Spinal cord (tissue), 10 donors: ENCODE data around the gene CRYBB2. TPM values are rescaled to one million over a fixed set of nuclear protein-coding genes. Genes with fewer than 3 reads are reported as not detected.

Experiments
- DNase-seq, 6 donors: peaks; one replicate each; pipeline versions ENCODE4 v3.0.0 to v3.0.0-alpha.2; 2013 to 2015; ENCODE audit warnings: low spot score in 6 of 6, low read depth in 4 of 6
- H3K27ac ChIP-seq: one replicate; pipeline ENCODE4 v1.5.1; 2013; ENCODE audit warnings: low read depth, low read length, control low read depth
- H3K27me3 ChIP-seq: one replicate; pipeline ENCODE4 v1.6.1; 2013; ENCODE audit warnings: low read length; ENCODE audit not compliant: control insufficient read depth, insufficient read depth
- H3K36me3 ChIP-seq: one replicate; pipeline ENCODE4 v1.6.1; 2013; ENCODE audit warnings: low read length; ENCODE audit not compliant: control insufficient read depth, insufficient read depth
- H3K4me1 ChIP-seq: one replicate; pipeline ENCODE4 v1.6.1; 2013; ENCODE audit warnings: low read length; ENCODE audit not compliant: control insufficient read depth, insufficient read depth
- H3K4me3 ChIP-seq: one replicate; pipeline ENCODE4 v1.5.1; 2013; ENCODE audit warnings: low read depth, low read length, control low read depth
- H3K9me3 ChIP-seq: one replicate; pipeline ENCODE4 v1.6.1; 2013; ENCODE audit warnings: low read length; ENCODE audit not compliant: control insufficient read depth, insufficient read depth
- WGBS: methylation state at CpG from one replicate; pipeline ENCODE4 v1.1.5; 2013; ENCODE audit warnings: missing lambda C conversion rate; ENCODE audit not compliant: insufficient coverage; 5-methylcytosine and 5-hydroxymethylcytosine counted together
- polyA plus RNA-seq, 2 donors: library from polyadenylated mRNA; unstranded; fragments of 120-200 nt; gene quantifications; one replicate each; pipeline ENCODE4 v1.2.1, GENCODE V29; 2013; ENCODE audit not compliant: insufficient read length in 2 of 2
- total RNA-seq, 2 donors: library from RNA; depleted of rRNA in 1 of 2; stranded (reverse); fragments of 120-200 nt in 1 of 2; fragments of >200 nt in 1 of 2; gene quantifications; one replicate each; pipeline versions ENCODE4 v1.2.3 to v1.2.4, GENCODE V29; 2013 to 2014
- donor health status: healthy.

CRYBB2 gene
- total and polyA plus RNA-seq, 4 donors: 0.77 to 1.4 (median 0.93) TPM; not detected in 1

DNA sequence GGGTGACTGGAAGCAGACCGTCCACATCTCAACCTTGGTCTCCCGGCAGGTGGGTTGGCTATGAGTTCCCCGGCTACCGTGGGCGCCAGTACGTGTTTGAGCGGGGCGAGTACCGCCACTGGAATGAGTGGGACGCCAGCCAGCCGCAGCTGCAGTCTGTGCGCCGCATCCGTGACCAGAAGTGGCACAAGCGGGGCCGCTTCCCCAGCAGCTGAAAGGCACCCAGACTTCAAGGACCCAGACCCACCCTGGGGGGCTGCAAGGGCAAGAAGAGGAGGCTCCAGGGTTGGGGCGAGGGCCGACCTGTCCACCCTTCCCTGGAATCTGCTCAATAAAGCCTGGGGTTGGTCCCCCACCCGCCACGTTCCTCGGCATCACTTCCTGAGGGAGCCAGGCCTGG, 12.4 kb upstream of the CRYBB2 start:
- Histone ChIP-seq H3K27ac (no peak overlapping the region), H3K27me3 (no peaks in the 10 kb centered on the region), H3K9me3 (no peaks in the 10 kb centered on the region), H3K4me1 (peaks cover 4% of the 10 kb centered on the region), H3K4me3 (no peak overlapping the region), H3K36me3 (no peaks in the 10 kb centered on the region)
- no peak for DNase-seq
- 92% methylated on average over 20 of the region's 21 CpGs for WGBS

DNA sequence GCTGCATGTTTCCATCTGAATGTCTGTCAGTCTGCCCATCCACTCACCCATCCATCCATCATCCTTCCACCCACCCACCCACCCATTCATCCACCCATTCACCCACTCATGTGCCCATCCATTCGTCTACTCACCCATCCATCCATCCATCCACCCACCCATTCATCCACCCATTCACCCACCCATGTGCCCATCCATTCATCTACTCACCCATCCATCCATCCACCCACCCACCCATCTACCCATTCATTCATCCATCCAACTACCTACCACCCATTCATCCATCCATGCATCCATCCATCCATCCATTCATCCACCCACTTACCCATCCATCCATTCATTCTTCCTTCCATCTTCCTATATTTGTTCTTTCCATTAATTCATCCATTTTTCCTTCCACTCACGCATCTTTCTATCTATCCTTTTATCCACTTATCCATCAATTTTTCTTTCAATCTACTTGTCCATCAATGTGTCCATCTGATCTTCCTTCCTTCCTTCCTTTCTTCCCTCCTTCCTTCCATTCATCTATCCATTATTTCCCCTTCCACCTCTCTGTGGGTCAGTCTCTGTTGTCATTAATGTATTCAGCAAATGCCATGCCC, 11.8 kb upstream of the CRYBB2 start:
- Histone ChIP-seq H3K27me3 (no peaks in the 10 kb centered on the region), H3K36me3 (no peaks in the 10 kb centered on the region), H3K4me3 (no peak overlapping the region), H3K4me1 (no peaks in the 10 kb centered on the region), H3K27ac (no peak overlapping the region), H3K9me3 (no peaks in the 10 kb centered on the region)
- no peak for DNase-seq
- whole genome bisulfite sequencing: 88% methylated on average over 1 of the region's 2 CpGs

DNA sequence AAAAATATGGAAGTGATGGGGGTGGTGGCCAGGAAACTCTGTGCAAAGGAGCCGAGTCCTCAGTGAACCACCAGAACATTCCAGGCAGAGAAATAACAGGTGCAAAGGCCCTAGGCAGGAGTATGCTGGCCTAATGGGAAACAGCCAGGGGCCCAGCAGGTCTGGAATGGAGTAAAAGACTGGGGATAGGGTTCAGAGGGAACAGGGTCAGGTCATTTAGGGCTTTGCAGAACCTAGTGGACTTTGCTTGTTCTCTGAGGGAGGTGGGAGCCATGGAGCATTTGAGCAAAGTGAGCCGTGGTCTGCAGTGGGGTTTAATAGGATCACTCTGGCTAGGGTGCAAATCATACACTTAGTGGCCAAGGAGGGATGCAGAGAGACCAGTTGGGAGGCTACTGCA, 11.1 kb upstream of the CRYBB2 start:
- 88% methylated on average over 1 of the region's 2 CpGs for WGBS
- no peaks in the 10 kb centered on the region for H3K9me3 ChIP-seq
- no peak overlapping the region for H3K4me3 ChIP-seq

DNA sequence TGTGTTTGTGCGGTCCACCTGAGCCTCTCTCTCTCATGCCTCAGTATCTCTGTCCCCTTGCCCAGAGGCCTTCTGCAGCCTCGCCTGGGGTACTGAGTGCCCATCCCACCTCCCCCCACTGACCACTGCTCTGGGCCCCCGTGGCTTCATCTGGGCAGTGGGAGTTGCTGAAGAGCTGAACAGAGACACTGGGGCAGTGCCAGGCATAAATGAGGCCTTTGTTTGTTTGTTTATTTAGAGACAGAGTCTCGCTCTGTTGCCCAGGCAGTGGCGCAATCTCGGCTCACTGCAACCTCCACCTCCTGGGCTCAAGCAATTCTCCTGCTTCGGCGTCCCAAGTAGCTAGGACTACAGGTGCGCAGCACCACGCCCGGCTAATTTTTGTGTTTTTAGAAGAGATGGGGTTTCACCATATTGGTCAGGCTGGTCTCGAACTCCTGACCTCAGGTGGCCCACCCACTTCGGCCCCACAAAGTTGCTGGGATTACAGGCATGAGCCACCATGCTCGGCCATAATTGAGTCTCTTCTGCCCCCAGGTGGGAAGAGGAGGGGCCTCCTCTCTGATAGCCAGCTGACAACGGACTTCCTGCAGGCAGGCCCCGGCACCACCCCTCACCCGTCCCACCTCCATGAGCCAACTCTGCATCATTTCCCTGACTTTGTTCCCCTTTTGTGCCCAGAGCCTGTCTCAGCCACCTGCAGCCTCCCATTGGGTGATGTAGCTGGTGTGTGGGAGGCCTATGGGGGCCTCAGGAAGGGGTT, 10.5 kb upstream of the CRYBB2 start:
- Histone ChIP-seq H3K27ac (no peak overlapping the region), H3K4me3 (no peak overlapping the region), H3K4me1 (no peaks in the 10 kb centered on the region), H3K9me3 (no peaks in the 10 kb centered on the region), H3K27me3 (no peaks in the 10 kb centered on the region), H3K36me3 (no peaks in the 10 kb centered on the region)
- DNase-seq: no peak
- WGBS: 88% methylated on average over 9 of the region's 17 CpGs

More for the DNA sequence above, 11.1 kb upstream of the CRYBB2 start:
- H3K36me3 ChIP-seq: no peaks in the 10 kb centered on the region
- no peak for DNase-seq
- no peaks in the 10 kb centered on the region for H3K4me1 ChIP-seq
- H3K27ac ChIP-seq: no peak overlapping the region
- no peaks in the 10 kb centered on the region for H3K27me3 ChIP-seq

- H3K4me1 ChIP-seq: no peaks in the 10 kb centered on the region
- no peaks in the 10 kb centered on the region for H3K27me3 ChIP-seq
- H3K4me3 ChIP-seq: no peak overlapping the region
- H3K36me3 ChIP-seq: no peaks in the 10 kb centered on the region
- no peak for DNase-seq
- H3K9me3 ChIP-seq: no peaks in the 10 kb centered on the region
- WGBS: 88% methylated on average over 3 of the region's 3 CpGs
- H3K27ac ChIP-seq: no peak overlapping the region
Measured at GRCh38 chr22:25210793-25211192, 8.6 kb upstream of the CRYBB2 start.

DNA sequence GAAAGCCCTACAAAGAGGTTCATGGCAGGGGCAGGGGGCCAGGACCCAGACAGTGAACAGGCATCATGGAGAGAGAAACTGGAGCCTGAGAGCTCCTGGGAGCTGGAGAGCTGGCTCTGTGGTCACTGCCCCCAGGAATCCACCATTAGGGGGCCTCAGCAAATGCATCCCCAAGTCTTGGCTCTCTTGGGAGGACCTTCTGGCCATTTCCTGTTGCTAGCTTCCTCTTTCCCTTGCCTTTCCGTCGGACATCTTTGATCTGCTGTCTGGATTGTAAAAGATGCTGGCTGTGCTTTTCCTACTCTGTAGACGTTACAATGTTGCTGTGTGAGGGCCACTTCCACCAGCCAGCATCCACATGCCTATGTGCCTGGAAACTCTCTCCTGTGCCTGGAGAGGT, 7.1 kb upstream of the CRYBB2 start:
- H3K36me3 ChIP-seq: no peaks in the 10 kb centered on the region
- no peaks in the 10 kb centered on the region for H3K27me3 ChIP-seq
- WGBS: no CpG with 5 or more reads among the region's 3 CpGs
- no peak overlapping the region for H3K27ac ChIP-seq
- DNase-seq: no peak
- H3K4me1 ChIP-seq: no peaks in the 10 kb centered on the region
- H3K4me3 ChIP-seq: no peak overlapping the region
- no peaks in the 10 kb centered on the region for H3K9me3 ChIP-seq

GRCh38 chr22:25213221-25213620, 6.2 kb upstream of the CRYBB2 start:
- Histone ChIP-seq H3K4me3 (no peak overlapping the region), H3K27me3 (no peaks in the 10 kb centered on the region), H3K9me3 (no peaks in the 10 kb centered on the region), H3K36me3 (no peaks in the 10 kb centered on the region), H3K27ac (no peak overlapping the region), H3K4me1 (no peaks in the 10 kb centered on the region)
- no peak for DNase-seq
- 90% methylated on average over 2 of the region's 3 CpGs for WGBS

DNA sequence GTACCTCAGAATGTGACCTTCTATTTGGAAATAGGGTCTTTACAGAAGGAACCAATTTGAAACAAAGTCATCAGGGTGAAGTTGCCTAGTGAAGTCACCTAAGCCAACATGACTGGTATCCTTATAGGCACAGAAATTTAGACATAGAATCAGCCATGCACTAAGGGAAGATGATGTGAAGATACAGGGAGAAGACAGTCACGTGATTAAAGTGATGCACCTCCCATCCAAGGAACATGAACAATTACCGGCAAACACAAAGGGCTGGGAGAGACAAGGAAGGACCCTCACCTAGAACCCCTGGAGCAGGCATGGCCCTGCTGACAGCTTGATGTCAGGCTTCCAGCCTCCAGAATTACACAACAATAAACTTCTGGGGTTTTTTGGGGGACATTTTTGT, 3.2 kb upstream of the CRYBB2 start:
- Histone ChIP-seq H3K4me3 (no peak overlapping the region), H3K27ac (no peak overlapping the region), H3K36me3 (no peaks in the 10 kb centered on the region), H3K9me3 (no peaks in the 10 kb centered on the region), H3K4me1 (peaks cover 8% of the 10 kb centered on the region), H3K27me3 (no peaks in the 10 kb centered on the region)
- no CpG with 5 or more reads among the region's 2 CpGs for WGBS
- DNase-seq: no peak

- no peaks in the 10 kb centered on the region for H3K9me3 ChIP-seq
- DNase-seq: peak in 1 of 6 donors; percentile 19
- H3K27ac ChIP-seq: no peak overlapping the region
- H3K36me3 ChIP-seq: no peaks in the 10 kb centered on the region
- no CpG with 5 or more reads among the region's 4 CpGs for WGBS
- peaks cover 8% of the 10 kb centered on the region for H3K4me1 ChIP-seq
- no peak overlapping the region for H3K4me3 ChIP-seq
- no peaks in the 10 kb centered on the region for H3K27me3 ChIP-seq
Measured at GRCh38 chr22:25219948-25220442, 556 bp downstream of the CRYBB2 start.

GRCh38 chr22:25221790-25222189, 2.4 kb downstream of the CRYBB2 start:
- DNase-seq: no peak
- Histone ChIP-seq H3K27ac (no peak overlapping the region), H3K4me1 (peaks cover 8% of the 10 kb centered on the region), H3K36me3 (no peaks in the 10 kb centered on the region), H3K9me3 (no peaks in the 10 kb centered on the region), H3K27me3 (no peaks in the 10 kb centered on the region), H3K4me3 (no peak overlapping the region)
- WGBS: 88% methylated on average over 8 of the region's 8 CpGs
